ENCODE results near the gene CLEC2B. TPM values are rescaled to one million over a fixed set of nuclear protein-coding genes. Genes with fewer than 3 reads are reported as not detected.

The CLEC2B gene
- polyA plus RNA-seq, 1 experiment, result 2.1 TPM

GRCh38 chr12:9829982-9830381, 39.2 kb downstream of the CLEC2B start:
- H3K9me3 ChIP-seq (ENCODE audit: control insufficient read depth, insufficient read depth, low read length), result no peaks in the 10 kb centered on the region
- ChIA-PET POLR2A (no interaction called here), CTCF (interaction anchor here (0.9 to 2.3 kb wide), 2 partner anchors 15 to 79 kb away, joined by 3 to 11 read pairs; no protein-coding TSS in a partner anchor)
- DNase-seq (ENCODE audit: low read depth, low spot score), result no peak
- no peak for TF ChIP-seq CTCF (IDR thresholded peaks at IDR 0.05; ENCODE audit: low read depth, low read length)
- no peak overlapping the region for H3K4me3 ChIP-seq (ENCODE audit: low read depth, low read length)
- H3K27me3 ChIP-seq (ENCODE audit: control insufficient read depth, insufficient read depth, low read length), result no peaks in the 10 kb centered on the region
- no peak overlapping the region for H3K27ac ChIP-seq (ENCODE audit: low read depth, low read length)

- no peak for TF ChIP-seq CTCF (IDR thresholded peaks at IDR 0.05; ENCODE audit: low read depth, low read length)
- H3K4me3 ChIP-seq (ENCODE audit: low read depth, low read length), result no peak overlapping the region
- no peaks in the 10 kb centered on the region for H3K9me3 ChIP-seq (ENCODE audit: control insufficient read depth, insufficient read depth, low read length)
- ChIA-PET POLR2A (no interaction called here), CTCF (interaction anchor here (0.9 to 2.3 kb wide), 2 partner anchors 15 to 79 kb away, joined by 3 to 11 read pairs; no protein-coding TSS in a partner anchor)
- H3K27me3 ChIP-seq (ENCODE audit: control insufficient read depth, insufficient read depth, low read length), result no peaks in the 10 kb centered on the region
- H3K27ac ChIP-seq (ENCODE audit: low read depth, low read length), result no peak overlapping the region
- no peak for DNase-seq (ENCODE audit: low read depth, low spot score)
Measured at GRCh38 chr12:9829483-9829882, 39.7 kb downstream of the CLEC2B start.

GRCh38 chr12:9827209-9827888, 41.8 kb downstream of the CLEC2B start, which contains the start of gene KLRF1:
Gene KLRF1 (plus strand): TSS chr12:9827481. CDS start chr12:9827545, 64 bp downstream.
- no peak for TF ChIP-seq CTCF (IDR thresholded peaks at IDR 0.05; ENCODE audit: low read depth, low read length)
- POLR2A ChIA-PET, result no interaction called here
- CTCF ChIA-PET, result no interaction called here
- H3K9me3 ChIP-seq (ENCODE audit: control insufficient read depth, insufficient read depth, low read length), result no peaks in the 10 kb centered on the region
- DNase-seq (ENCODE audit: low read depth, low spot score), result no peak
- H3K4me3 ChIP-seq (ENCODE audit: low read depth, low read length), result no peak within 1 kb of the TSS
- no peak within 1 kb of the TSS for H3K27ac ChIP-seq (ENCODE audit: low read depth, low read length)
- H3K27me3 ChIP-seq (ENCODE audit: control insufficient read depth, insufficient read depth, low read length), result no peaks in the 10 kb centered on the region

- no peak for TF ChIP-seq CTCF (IDR thresholded peaks at IDR 0.05; ENCODE audit: low read depth, low read length)
- ChIA-PET CTCF (no interaction called here), POLR2A (no interaction called here)
- Histone ChIP-seq H3K27me3 (ENCODE audit: control insufficient read depth, insufficient read depth, low read length) (no peaks in the 10 kb centered on the region), H3K27ac (ENCODE audit: low read depth, low read length) (no peak overlapping the region), H3K4me3 (ENCODE audit: low read depth, low read length) (no peak overlapping the region), H3K9me3 (ENCODE audit: control insufficient read depth, insufficient read depth, low read length) (no peaks in the 10 kb centered on the region)
- DNase-seq (ENCODE audit: low read depth, low spot score), result no peak
Measured at GRCh38 chr12:9820281-9820930, 48.7 kb downstream of the CLEC2B start.

Data from AG04450 (cell line).